ENCODE measurements around the gene IGF2BP2.

The IGF2BP2 gene

DNA sequence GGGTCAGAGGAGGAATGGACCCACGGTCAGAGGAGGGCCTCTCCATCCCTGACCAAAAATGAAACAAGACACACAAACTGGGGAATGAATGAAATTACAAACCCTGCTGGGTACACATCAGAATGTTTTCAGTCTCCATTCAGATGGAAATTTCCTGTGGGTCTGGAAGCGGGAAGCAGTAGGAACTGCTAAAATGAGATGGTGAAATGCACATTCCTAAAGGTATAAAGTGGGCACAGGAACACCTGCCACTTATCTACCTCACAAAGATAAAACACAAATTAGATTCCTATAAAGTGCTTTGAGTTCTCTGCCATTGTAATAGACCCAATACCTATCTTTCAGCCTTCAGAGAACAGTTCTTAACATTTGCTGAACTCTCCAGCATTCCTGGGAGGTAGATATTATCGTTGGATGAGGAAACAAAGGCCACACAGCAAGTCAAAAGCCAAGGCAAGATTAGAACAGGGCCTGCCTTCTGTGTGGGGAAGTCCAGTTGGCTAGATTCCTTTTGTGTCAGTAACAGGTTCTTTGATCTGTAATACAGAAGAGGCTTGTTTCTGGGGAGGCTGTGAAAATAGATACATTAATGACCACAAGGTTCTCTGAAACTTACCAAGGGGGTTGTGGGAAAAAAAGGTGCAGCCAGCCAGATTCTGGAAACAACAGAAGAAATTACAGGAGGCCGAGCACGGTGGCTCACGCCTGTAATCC, 98.4 kb downstream of the IGF2BP2 start:
- DNase-seq (ENCODE audit: low spot score in 2 of 2) = no peak
- no peaks in the 10 kb centered on the region for H3K4me1 Mint-ChIP-seq
- H3K4me3 Mint-ChIP-seq = no peak overlapping the region
- peaks cover 5% of the 10 kb centered on the region for H3K36me3 Mint-ChIP-seq
- no peaks in the 10 kb centered on the region for H3K9me3 Mint-ChIP-seq
- no peak for ATAC-seq
- no peak overlapping the region for H3K27ac Mint-ChIP-seq

- Mint-ChIP-seq H3K27ac (no peak overlapping the region), H3K4me1 (no peaks in the 10 kb centered on the region), H3K4me3 (no peak overlapping the region), H3K36me3 (peaks cover 5% of the 10 kb centered on the region), H3K9me3 (no peaks in the 10 kb centered on the region)
- ATAC-seq (no peak), DNase-seq (ENCODE audit: low spot score in 2 of 2) (no peak)
Measured at GRCh38 chr3:185724761-185725160, 100.1 kb downstream of the IGF2BP2 start.

DNA sequence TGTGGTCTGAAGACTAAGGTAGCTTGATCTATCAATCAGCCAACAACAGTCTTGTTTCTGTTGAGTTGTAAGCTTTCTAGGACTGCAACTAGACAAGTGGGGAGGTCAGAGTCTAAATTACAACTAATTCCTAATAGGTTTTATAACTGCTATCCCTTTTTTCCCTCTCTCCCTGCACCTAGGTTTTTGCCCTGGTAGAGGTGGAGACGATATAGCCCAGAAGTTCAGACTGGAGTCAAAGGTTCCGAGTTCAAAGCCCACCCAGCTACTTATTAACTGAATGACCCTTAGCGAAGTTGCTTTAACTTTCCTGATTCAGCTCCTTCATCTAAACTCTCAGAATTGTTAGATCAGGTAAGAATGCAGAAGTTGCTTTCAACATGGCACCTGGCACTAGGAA, 100.6 kb downstream of the IGF2BP2 start:
- H3K9me3 Mint-ChIP-seq = no peaks in the 10 kb centered on the region
- no peak for DNase-seq (ENCODE audit: low spot score in 2 of 2)
- H3K36me3 Mint-ChIP-seq = peaks cover 5% of the 10 kb centered on the region
- no peak for ATAC-seq
- H3K27ac Mint-ChIP-seq = no peak overlapping the region
- no peaks in the 10 kb centered on the region for H3K4me1 Mint-ChIP-seq
- H3K4me3 Mint-ChIP-seq = no peak overlapping the region

- H3K36me3 Mint-ChIP-seq = peaks cover 5% of the 10 kb centered on the region
- no peaks in the 10 kb centered on the region for H3K4me1 Mint-ChIP-seq
- no peaks in the 10 kb centered on the region for H3K9me3 Mint-ChIP-seq
- DNase-seq (ENCODE audit: low spot score in 2 of 2) = no peak
- no peak overlapping the region for H3K27ac Mint-ChIP-seq
- ATAC-seq = no peak
- H3K4me3 Mint-ChIP-seq = no peak overlapping the region
Measured at GRCh38 chr3:185722881-185723280, 102.0 kb downstream of the IGF2BP2 start.

DNA sequence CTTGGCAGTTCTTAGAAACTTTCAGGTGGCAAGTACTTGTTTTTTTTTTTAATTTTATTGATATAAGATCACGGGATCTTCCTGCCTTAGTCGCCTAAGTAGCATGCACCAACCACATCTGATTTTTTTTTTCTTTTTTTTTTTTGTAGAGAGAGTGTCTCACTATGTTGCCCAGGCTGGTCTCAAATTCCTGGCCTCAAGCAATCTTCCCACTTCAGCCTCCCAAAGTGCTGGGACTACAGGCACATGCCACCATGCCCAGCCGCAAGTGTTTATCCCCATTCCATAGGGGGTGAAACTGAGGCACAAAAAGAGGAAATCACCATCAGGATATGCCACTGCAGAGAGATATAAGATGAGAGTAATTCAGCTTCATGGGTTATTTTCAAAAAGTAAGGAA, 102.9 kb downstream of the IGF2BP2 start:
- DNase-seq (ENCODE audit: low spot score in 2 of 2) (no peak), ATAC-seq (no peak)
- peaks cover 2% of the 10 kb centered on the region for H3K36me3 Mint-ChIP-seq
- no peaks in the 10 kb centered on the region for H3K4me1 Mint-ChIP-seq
- H3K4me3 Mint-ChIP-seq = no peak overlapping the region
- no peak overlapping the region for H3K27ac Mint-ChIP-seq
- H3K9me3 Mint-ChIP-seq = no peaks in the 10 kb centered on the region

- H3K27ac Mint-ChIP-seq = no peak overlapping the region
- H3K4me1 Mint-ChIP-seq = no peaks in the 10 kb centered on the region
- DNase-seq (ENCODE audit: low spot score in 2 of 2) (no peak), ATAC-seq (no peak)
- H3K4me3 Mint-ChIP-seq = no peak overlapping the region
- H3K36me3 Mint-ChIP-seq = no peaks in the 10 kb centered on the region
- no peaks in the 10 kb centered on the region for H3K9me3 Mint-ChIP-seq
Measured at GRCh38 chr3:185720326-185720725, 104.5 kb downstream of the IGF2BP2 start.

DNA sequence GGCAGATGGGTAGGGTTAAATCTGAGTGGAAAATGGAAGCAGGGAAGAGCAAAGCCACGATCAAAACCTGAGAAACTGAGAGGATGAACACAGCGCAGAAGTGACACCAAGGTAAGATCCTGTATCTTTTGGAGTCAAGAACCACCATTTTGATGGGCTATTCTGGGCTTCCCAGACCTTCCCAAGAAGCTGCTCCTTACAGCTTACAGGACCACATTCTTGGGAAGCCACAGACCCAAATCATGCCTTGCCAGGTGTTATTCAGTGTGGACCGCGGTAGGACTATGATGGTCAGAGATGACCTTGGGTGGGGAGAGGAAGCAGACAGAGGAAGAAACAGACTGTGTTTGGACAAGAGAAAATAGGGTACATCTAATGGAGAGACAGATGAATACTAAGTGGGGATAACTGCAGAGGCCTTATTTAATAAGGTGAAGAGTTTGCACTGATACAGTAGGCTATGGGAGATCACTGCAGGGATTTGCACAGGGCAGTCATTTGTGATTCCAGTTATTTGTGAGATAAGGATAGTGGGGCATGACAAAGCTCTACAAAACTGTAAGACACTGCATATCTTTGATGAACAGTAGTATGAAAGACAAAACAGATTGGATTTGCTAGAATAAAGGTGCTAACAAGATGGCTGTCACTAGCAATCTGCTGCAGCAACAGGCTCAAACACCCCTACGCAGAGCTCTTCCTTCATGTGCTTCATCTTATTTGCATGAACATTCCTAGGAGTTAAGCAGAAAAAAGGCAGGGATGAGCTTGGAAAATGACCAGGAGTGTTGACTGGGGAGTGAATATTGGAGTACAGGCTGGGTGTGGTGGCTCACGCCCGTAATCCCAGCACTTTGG, 105.9 kb downstream of the IGF2BP2 start:
- no peak for DNase-seq (ENCODE audit: low spot score in 2 of 2)
- H3K4me3 Mint-ChIP-seq = no peak overlapping the region
- no peak overlapping the region for H3K27ac Mint-ChIP-seq

DNA sequence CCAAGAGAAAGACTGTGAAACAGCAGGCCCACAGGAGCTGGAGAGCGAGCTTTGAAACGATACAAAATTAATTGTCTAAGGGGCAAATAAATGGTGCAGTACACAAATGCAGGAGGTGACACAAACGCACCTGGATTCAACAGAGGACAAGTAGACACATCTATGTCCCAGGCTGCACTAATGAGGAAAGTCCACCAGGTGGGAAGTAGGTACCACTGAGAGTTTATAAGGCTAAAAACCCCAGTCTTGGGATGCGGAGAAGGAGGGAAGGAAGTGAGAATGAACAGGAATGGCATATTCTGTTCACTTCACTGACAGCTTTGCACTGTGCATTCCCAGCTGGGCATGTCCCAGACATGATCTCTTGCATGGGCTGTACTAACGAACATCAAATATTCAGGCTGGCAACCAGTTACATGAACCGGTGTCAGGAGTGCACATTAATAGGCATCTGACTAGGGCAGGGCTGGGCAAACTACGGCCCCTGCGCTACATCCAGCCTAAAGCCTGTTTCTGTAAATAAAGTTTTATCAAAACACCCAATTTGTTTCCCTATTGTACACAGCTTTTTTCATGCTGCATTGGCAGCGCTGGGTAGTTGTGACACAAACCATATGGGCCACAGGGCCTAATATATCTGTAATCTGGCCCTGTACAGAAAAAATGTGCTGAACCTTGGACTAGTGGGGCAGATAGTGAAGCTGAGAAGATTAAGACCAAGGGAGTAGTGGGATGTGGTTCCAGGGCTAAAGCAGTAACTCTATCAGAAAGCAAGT, 107.0 kb downstream of the IGF2BP2 start:
- no peak for DNase-seq (ENCODE audit: low spot score in 2 of 2)
- ATAC-seq = no peak
- Mint-ChIP-seq H3K36me3 (no peaks in the 10 kb centered on the region), H3K9me3 (no peaks in the 10 kb centered on the region), H3K4me3 (no peak overlapping the region), H3K27ac (no peak overlapping the region), H3K4me1 (no peaks in the 10 kb centered on the region)

More for the DNA sequence above, 105.9 kb downstream of the IGF2BP2 start:
- Mint-ChIP-seq H3K9me3 (no peaks in the 10 kb centered on the region), H3K36me3 (no peaks in the 10 kb centered on the region), H3K4me1 (no peaks in the 10 kb centered on the region)
- no peak for ATAC-seq

DNA sequence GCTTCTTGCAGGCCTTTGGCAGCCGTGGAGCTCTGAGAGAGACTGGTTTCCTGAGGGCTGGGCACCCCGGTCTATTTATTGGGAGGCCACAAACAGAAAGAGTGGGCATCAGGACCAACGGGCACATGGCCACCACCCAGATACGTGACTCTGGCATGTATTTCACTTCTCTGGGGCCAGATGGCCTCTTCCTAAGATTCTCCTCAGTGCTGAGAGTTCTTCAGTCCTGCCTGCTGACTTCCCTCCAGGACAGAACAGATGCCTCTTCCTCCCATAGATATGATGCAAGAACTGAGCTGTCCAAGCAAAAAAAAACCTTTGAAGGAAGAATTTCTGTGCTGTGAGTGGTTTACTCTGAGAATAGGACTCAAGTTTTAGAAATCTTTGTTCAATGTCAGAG, 107.7 kb downstream of the IGF2BP2 start:
- no peaks in the 10 kb centered on the region for H3K4me1 Mint-ChIP-seq
- no peak overlapping the region for H3K4me3 Mint-ChIP-seq
- no peaks in the 10 kb centered on the region for H3K9me3 Mint-ChIP-seq
- H3K36me3 Mint-ChIP-seq = no peaks in the 10 kb centered on the region
- DNase-seq (ENCODE audit: low spot score in 2 of 2) = no peak
- no peak overlapping the region for H3K27ac Mint-ChIP-seq
- ATAC-seq = no peak

GRCh38 chr3:185716436-185717108, 108.3 kb downstream of the IGF2BP2 start:
- H3K36me3 Mint-ChIP-seq = no peaks in the 10 kb centered on the region
- ATAC-seq (no peak), DNase-seq (ENCODE audit: low spot score in 2 of 2) (no peak)
- no peaks in the 10 kb centered on the region for H3K4me1 Mint-ChIP-seq
- H3K4me3 Mint-ChIP-seq = no peak overlapping the region
- no peaks in the 10 kb centered on the region for H3K9me3 Mint-ChIP-seq
- H3K27ac Mint-ChIP-seq = no peak overlapping the region

DNA sequence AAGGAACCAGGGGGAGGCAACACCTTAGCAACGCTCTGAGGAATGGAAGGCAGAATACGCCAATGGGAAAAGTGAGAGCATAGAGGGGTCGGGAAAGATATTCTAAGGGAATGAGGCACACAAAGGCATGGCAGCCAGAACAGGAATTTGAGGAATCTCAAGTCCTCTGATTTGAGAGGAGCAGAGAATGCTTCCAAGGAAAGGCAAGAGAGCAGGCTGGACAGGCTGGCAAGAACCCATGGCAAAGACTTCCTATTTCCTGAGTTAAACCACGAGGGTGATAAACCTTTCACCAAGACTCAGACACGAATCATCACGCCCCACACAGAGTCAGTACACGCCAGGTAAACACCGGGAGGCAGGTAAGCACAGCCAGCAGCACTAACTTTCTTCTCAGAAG, 109.8 kb downstream of the IGF2BP2 start:
- ATAC-seq = no peak
- no peaks in the 10 kb centered on the region for H3K9me3 Mint-ChIP-seq
- no peaks in the 10 kb centered on the region for H3K36me3 Mint-ChIP-seq
- H3K4me3 Mint-ChIP-seq = no peak overlapping the region
- DNase-seq (ENCODE audit: low spot score in 2 of 2) = no peak
- H3K4me1 Mint-ChIP-seq = no peaks in the 10 kb centered on the region
- H3K27ac Mint-ChIP-seq = no peak overlapping the region

GRCh38 chr3:185714085-185714484, 110.8 kb downstream of the IGF2BP2 start:
- Mint-ChIP-seq H3K4me1 (no peaks in the 10 kb centered on the region), H3K36me3 (no peaks in the 10 kb centered on the region), H3K9me3 (no peaks in the 10 kb centered on the region), H3K4me3 (no peak overlapping the region), H3K27ac (no peak overlapping the region)
- DNase-seq (ENCODE audit: low spot score in 2 of 2) (no peak), ATAC-seq (no peak)

DNA sequence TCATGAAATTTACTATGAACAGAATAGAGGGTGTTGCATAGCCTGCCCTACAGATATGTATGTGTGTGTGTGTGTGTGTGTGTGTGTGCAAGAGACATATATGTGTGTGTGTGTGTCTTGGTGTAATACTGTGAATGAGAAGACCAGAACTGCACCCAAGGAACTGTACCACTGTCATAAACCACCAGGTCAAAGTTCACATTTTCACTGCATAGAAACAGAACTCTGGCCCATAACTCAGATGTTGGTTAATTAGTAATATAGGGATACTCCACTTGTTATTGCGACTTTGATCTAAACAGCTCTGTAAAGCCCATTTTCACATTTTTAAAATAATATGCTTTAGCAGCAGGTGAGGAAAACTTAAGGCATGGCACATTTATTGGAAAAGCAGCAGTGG, 111.8 kb downstream of the IGF2BP2 start:
- H3K9me3 Mint-ChIP-seq = no peaks in the 10 kb centered on the region
- H3K27ac Mint-ChIP-seq = no peak overlapping the region
- no peak overlapping the region for H3K4me3 Mint-ChIP-seq
- H3K36me3 Mint-ChIP-seq = no peaks in the 10 kb centered on the region
- DNase-seq (ENCODE audit: low spot score in 2 of 2) (no peak), ATAC-seq (no peak)
- no peaks in the 10 kb centered on the region for H3K4me1 Mint-ChIP-seq

GRCh38 chr3:185712337-185712736, 112.5 kb downstream of the IGF2BP2 start:
- no peaks in the 10 kb centered on the region for H3K4me1 Mint-ChIP-seq
- no peaks in the 10 kb centered on the region for H3K9me3 Mint-ChIP-seq
- ATAC-seq (no peak), DNase-seq (ENCODE audit: low spot score in 2 of 2) (no peak)
- H3K36me3 Mint-ChIP-seq = no peaks in the 10 kb centered on the region
- H3K27ac Mint-ChIP-seq = no peak overlapping the region
- H3K4me3 Mint-ChIP-seq = no peak overlapping the region

DNA sequence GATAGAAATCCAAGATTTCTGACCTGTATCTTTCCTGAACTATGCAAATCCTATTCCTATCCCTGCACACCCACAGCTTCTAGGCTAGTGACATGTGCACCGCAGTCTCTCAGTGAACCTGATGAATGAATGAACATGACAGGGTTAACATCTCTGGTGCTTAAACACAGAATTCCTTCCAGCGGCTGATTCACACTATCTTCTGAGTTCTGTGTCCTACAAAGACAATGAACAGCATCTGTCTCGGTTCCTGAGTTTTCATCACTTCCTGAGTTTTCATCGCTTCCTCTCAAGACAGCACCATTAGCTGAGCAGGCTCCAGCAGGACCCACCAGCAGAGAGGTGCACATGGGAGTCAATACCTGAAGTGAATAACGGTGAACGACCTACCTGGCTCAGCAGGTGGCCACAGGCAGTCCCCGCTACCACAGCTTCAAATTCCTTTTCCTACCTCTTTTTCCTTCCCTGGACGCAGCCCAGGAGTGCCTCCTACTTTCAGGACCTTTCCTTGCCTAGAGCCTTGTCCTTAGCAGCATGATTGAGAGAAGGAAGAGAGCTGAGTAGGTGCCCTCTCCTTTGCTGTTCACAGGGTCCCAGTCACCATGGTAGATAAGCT, 113.5 kb downstream of the IGF2BP2 start:
- DNase-seq (ENCODE audit: low spot score in 2 of 2) (no peak), ATAC-seq (no peak)
- Mint-ChIP-seq H3K27ac (no peak overlapping the region), H3K36me3 (no peaks in the 10 kb centered on the region), H3K4me3 (no peak overlapping the region), H3K4me1 (no peaks in the 10 kb centered on the region), H3K9me3 (no peaks in the 10 kb centered on the region)

Data from stimulated activated effector memory CD8-positive, alpha-beta T cell treated with anti-CD3 and anti-CD28 coated beads, Interleukin-12 subunit alpha, Interleukin-12 subunit beta, amount 100 ng/mL, for 72 hours (primary cell).